Hepatocyte (in vitro differentiated cells): Measurements from ENCODE around the gene RFT1.

Experiments used
- EZH2phosphoT487 ChIP-seq: fragments of 200-600 bp; sonication (generic); IDR thresholded peaks from one replicate; pipeline ENCODE4 v1.6.1; 2018; ENCODE audit warnings: antibody characterized with exemption, mild to moderate bottlenecking, low read depth, moderate library complexity; ENCODE audit not compliant: unreplicated experiment, severe bottlenecking
- TF ChIP-seq, protein P1 (sequence below): fragments of 200-600 bp; sonication (generic); IDR thresholded peaks from 2 replicates; pipeline ENCODE4 v1.5.1; 2016; ENCODE audit warnings: antibody characterized with exemption, mild to moderate bottlenecking; ENCODE audit not compliant: poor library complexity

DNA sequence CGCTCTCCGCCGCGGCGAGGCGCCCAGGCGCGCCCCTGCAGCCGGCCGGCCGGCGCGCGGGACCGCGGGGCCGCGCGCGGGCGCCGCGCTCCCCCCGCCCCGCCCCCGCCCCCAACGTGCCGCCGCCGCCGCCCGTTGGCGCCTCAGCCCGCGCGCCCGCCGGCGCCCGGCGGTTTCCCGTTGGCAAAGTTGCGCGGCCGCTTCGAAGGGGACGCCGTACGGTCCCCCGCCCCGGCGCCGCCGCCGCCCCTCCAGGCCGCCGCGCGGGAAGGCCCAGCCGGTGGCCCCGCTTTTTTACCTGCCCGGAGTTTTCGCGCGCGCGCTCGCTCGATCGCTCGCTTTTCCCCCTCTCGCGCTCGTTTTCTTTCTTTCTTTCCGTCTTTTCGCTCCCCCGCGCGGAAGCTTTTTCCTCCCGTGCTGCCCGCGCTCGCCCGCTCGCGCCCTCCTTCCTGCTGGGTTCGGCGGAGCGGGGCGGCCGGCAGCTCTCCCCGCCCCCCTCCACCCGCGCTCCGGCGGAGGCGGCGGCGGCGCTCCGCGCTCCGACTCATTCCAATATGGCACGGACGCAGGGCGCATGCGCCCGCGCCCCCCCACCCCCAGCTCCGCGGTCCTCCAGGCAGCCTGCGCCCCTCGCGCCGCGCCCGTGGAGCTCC, 84.6 kb downstream of the RFT1 start, which contains the start of gene SFMBT1:
- TF ChIP-seq, protein P1, sequence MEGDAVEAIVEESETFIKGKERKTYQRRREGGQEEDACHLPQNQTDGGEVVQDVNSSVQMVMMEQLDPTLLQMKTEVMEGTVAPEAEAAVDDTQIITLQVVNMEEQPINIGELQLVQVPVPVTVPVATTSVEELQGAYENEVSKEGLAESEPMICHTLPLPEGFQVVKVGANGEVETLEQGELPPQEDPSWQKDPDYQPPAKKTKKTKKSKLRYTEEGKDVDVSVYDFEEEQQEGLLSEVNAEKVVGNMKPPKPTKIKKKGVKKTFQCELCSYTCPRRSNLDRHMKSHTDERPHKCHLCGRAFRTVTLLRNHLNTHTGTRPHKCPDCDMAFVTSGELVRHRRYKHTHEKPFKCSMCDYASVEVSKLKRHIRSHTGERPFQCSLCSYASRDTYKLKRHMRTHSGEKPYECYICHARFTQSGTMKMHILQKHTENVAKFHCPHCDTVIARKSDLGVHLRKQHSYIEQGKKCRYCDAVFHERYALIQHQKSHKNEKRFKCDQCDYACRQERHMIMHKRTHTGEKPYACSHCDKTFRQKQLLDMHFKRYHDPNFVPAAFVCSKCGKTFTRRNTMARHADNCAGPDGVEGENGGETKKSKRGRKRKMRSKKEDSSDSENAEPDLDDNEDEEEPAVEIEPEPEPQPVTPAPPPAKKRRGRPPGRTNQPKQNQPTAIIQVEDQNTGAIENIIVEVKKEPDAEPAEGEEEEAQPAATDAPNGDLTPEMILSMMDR = no peak
- TF ChIP-seq EZH2phosphoT487 = no peak
